D721Med (cell line): Measurements from ENCODE around the gene SCT.

Experiments used
- DNase-seq: peaks from one replicate; pipeline ENCODE4 v3.0.0; 2011; ENCODE audit warnings: low spot score; ENCODE audit not compliant: insufficient read length
- FAIRE-seq: peaks from 2 replicates; lab custom pipeline; 2011; peaks lifted over from hg19 to GRCh38; lab: Jason Lieb, UNC
- CTCF ChIP-seq: IDR thresholded peaks from 2 replicates; pipeline ENCODE4 v1.5.1; 2012; ENCODE audit warnings: mild to moderate bottlenecking, control low read depth; ENCODE audit not compliant: insufficient read depth; ENCODE audit errors: missing control alignments

The SCT gene

GRCh38 chr11:619628-620050 lies 7.3 kb downstream of the SCT start:
- DNase-seq (no peak), FAIRE-seq (no peak)
- TF ChIP-seq CTCF, result no peak

DNA sequence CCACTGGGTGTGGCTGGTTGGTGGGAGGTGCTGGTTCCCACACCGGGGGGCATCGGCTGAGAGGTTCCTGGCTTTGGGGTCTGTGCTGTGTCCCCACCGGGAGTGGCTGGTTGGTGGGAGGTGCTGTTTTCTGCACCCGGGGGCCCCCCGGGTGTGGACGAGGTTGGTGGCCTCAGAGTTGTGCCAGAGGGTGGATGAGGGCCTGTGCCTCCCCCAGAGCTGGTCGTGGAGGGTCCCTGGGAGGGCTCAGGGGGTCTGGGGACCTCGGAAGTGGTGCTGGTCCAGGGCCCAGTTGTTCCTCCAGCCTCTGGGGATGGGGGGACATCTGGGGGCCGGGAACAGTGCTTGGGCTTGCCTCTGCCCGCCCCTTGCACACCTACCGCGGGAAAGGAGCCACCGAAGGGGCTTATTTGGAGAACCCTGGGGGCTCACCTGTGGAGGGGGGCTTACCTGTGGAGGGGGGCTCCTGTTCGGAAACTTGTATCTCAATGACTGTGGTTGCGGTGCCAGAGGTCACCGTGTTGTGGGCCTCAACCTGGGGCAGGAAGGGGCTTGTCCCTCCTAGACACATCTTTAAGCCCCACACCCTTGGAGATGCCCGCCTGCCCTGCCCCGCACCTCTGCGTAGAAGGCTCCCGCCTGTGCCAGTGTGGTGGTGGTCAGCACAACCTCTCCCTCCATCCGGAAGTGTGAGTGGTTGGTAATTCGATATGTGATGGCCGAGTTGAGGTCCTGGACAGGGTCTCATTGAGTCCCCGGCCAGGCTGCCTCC lies 7.9 kb downstream of the SCT start:
- no peak for DNase-seq
- TF ChIP-seq CTCF, result no peak
- FAIRE-seq, result no peak

GRCh38 chr11:617912-618682 lies 8.9 kb downstream of the SCT start:
- FAIRE-seq, result no peak
- DNase-seq, result no peak
- no peak for TF ChIP-seq CTCF

- FAIRE-seq (no peak), DNase-seq (no peak)
- TF ChIP-seq CTCF, result no peak
Observed at GRCh38 chr11:617199-617911, 9.6 kb downstream of the SCT start.

DNA sequence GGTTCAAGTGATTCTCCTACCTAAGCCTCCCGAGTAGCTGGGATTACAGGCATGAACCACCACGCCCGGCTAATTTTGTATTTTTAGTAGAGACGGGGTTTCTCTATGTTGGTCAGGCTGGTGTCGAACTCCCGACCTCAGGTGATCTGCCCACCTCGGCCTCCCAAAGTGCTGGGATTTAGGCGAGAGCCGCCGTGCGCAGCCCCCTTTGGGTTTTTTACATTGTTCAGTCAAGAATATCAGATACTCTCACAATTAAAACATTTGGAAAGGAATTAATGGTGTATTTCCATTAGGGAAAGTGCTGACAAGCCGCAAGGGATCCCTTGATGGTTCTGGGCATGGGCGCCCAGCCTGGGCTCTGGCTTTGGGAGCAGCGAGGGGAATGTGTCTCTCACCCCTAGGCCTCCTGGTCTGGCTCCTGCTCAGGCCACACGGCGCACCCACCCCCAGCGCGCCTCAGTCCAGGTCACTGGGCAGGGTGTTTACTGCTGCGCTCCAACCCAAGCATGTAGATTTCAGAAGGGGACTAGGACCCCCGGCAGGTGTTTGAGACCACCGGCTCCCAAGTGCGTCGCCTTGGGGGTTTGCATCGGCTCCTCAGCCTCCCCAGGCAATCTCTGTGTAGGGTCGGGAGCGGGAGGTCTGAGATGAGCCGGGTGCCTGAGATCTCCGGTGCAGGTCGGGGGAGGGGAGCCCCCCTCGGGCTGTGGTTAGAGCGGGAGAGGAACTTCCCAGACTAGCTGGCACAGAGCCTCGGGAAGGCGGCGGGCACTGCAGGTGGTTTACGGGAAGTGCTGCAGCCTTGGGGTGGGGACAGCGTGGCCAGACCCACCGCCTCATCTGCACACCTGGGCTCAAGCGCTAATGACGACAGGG lies 10.4 kb downstream of the SCT start:
- FAIRE-seq (no peak), DNase-seq (no peak)
- no peak for TF ChIP-seq CTCF

GRCh38 chr11:615504-616319 lies 11.3 kb downstream of the SCT start, which contains the start of gene IRF7:
TSS of gene IRF7 (minus strand) at chr11:615950. CDS start at chr11:615364, 586 bp downstream.
- TF ChIP-seq CTCF, result no peak
- FAIRE-seq (no peak), DNase-seq (no peak)
